GM12891 (cell line): ENCODE data around the gene EEF2K.

Experiments
- PAX5 ChIP-seq: IDR thresholded peaks from 2 replicates; pipeline ENCODE4 v1.6.1; 2011; ENCODE audit warnings: low read length, moderate library complexity, mild to moderate bottlenecking; ENCODE audit not compliant: insufficient read depth, severe bottlenecking
- POLR2A ChIP-seq: IDR thresholded peaks from 2 replicates; pipeline ENCODE4 v1.6.1; 2011; ENCODE audit warnings: low read depth, low read length, control low read depth
- POLR2AphosphoS5 ChIP-seq: IDR thresholded peaks from 2 replicates; pipeline ENCODE4 v1.6.1; 2011; ENCODE audit warnings: low read depth, low read length, control low read depth
- SPI1 ChIP-seq: IDR thresholded peaks from 2 replicates; pipeline ENCODE4 v1.6.1; 2011; ENCODE audit warnings: low read depth, low read length, control low read depth
- TAF1 ChIP-seq: IDR thresholded peaks from 2 replicates; pipeline ENCODE4 v1.6.1; 2011; ENCODE audit warnings: low read depth, low read length, control low read depth

DNA sequence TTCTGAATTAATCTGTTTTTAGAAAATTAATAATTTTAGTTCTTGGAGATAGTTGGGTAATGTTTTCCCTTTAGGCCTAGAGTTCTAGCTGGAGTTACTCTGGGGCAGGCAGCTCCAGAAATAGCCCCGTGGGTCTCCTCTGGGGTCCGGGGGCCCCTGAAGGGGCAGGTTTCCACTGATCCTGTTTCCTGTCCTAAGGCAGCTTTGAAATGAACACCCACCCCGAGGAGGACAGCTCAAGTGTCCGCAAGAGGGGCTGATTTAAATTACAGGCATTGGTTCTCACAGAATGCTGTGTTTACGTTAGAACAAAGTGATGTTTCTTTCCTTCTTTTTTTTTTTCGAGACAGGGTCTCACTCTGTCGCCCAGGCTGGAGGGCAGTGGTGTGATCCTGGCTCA lies 23.8 kb downstream of the EEF2K start:
- TF ChIP-seq POLR2A (no peak), POLR2AphosphoS5 (no peak), SPI1 (no peak), TAF1 (no peak), PAX5 (no peak)
